Left renal cortex interstitium (tissue), 4 donors: ENCODE data around the gene SPPL2B. TPM values are rescaled to one million over a fixed set of nuclear protein-coding genes. Genes with fewer than 3 reads are reported as not detected.

Source experiments
- DNase-seq, 4 donors: peaks; one replicate each; pipeline ENCODE4 v3.0.0-alpha.2; 2013; ENCODE audit warnings: low read depth in 4 of 4, low spot score in 2 of 4, missing footprints in 1 of 4
- polyA plus RNA-seq, 4 donors: library from polyadenylated mRNA; unstranded; fragments of 120-200 nt; gene quantifications; one replicate each; pipeline ENCODE4 v1.2.1, GENCODE V29; 2013; ENCODE audit not compliant: insufficient read length in 4 of 4

SPPL2B gene
- polyA plus RNA-seq, 4 donors = 39.5 to 141 (median 89.3) TPM

DNA sequence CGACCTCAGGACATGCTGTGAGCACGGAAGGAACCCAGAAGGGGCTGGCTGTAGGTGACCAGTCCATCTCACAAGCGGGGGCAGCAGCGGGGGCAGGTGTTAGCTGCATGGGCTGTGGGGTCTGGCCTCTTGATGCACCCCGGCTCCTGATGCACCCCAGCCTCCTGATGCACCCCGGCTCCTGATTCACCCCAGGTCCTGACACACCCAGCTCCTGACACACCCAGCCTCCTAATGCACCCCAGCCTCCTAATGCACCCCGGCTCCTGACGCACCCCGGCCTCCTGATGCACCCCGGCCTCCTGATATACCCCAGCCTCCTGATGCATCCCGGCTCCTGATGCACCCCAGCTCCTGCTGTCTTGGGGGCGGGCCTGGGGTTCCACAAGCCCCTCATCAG lies 7.5 kb upstream of the SPPL2B start:
- DNase-seq = no peak

DNA sequence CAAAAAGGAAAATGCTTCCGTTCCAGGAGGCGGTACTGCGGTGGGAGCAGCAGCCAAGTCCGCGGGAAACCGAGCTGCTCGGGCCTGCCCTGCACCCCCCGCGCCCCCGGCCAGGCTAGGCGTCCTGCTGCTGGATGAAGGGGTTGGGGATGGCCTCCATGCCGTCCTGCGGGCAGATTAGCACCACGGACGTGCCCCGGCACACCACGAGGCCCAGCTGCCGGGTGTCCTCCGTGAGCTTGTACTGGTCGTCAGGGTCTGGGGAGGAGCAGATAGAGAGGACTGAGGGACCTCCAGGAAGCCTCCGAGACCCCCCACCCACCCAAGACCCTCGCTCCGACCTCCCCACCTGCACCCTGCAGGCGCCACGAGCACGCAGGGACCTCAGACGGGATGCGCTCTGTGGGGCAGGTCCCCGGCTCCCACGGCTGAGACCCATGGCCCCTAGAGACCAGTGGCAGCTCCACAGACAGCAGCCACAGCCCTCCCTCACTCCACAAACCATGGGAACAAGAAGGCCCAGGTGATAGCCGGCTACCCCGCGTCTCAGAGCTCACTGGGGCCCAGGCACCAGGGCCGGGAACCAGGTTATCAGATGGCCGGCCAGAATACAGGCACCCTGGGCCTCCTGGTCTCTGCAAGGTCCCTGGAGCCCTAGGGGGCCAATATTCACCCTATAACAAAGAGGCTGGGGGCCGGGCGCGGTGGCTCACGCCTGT lies 6.8 kb upstream of the SPPL2B start:
- DNase-seq = no peak

DNA sequence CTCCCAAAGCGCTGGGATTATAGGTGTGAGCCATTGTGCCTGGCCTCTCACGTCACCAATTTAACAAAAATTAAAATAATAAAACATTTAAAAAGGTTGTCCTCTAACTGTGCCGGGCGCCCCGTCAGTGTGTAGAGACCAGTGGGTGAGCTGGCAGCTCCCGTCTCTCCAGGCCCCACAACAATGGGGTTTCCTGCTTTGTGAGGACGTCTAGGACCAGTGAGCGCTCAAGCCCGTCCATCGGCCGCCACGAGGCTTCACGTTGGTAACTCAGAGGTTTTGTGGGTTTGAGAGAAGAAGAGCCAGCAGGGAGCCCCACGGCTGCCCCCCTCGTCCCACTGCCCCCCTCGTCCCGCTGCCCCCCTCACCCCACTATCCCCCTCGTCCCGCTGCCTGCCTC lies 4.8 kb upstream of the SPPL2B start:
- no peak for DNase-seq

DNA sequence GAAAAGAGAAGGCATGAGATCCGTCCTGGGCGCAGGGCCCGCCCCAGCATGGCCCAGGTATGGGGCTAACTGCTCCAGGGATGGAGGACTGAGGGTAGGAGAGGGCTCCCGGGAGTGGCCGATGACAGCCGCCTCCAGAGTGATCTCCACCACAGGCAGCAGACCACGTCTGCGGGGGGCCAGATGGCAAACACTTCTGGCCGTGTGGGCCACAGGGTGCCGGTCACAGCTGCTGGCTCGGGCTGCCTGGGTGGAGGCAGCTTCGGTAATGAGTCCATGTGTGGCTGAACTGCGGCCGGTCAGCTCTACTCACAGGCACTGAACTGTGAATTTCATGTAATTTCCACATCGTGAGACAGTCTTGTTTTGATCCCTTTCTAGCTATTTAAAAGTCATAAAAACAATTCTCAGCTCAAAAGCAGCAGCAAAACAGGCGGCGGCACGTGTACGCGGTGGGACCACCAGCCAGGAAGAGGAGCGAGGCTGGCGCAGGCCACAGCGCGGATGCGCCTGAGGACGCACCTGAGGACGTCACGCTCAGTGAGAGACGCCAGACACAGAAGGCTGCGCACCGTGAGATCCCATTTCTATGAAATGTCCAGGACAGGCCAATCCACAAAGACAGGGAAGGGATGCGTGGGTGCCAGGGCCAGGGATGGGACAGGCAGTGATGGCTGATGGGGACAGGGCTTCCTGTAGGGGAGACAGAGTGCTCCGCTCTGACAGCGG lies 4.1 kb upstream of the SPPL2B start:
- DNase-seq = no peak

DNA sequence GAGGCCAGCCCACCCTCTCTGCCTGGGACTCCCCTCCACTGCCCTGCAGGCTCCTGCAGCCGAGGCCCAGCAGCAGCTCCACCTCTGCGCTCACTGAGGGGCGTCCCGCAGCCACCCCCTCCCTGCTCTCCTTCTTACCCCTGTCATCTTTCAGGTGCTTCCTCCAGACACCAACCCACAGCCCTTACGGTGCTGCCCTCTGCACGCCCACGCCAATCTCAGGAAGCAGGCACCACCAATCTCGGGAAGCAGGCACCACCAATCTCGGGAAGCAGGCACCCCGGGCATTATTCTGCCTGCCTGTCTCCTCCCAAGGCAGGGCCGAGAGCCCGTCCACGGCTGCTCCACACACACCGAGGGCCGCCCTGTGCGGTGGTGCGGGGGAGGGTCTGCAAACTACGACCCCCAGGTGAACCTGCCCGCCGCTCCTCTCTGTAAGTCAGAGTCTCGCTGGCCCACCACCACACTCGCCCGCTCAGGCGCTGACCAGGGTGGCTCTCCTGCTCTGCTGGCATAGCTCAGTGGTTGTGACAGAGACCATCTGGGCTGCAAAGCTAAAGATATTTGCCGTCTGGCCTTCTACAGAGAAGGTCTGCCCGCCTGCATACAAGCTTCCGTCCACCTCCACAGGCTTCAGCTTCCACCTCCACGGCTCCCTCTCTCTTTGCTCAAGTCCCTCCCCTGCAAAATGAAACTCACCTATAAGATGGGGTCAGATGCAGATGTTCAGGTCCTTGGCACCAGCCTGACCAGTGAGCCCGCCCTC lies 3.0 kb upstream of the SPPL2B start:
- no peak for DNase-seq

DNA sequence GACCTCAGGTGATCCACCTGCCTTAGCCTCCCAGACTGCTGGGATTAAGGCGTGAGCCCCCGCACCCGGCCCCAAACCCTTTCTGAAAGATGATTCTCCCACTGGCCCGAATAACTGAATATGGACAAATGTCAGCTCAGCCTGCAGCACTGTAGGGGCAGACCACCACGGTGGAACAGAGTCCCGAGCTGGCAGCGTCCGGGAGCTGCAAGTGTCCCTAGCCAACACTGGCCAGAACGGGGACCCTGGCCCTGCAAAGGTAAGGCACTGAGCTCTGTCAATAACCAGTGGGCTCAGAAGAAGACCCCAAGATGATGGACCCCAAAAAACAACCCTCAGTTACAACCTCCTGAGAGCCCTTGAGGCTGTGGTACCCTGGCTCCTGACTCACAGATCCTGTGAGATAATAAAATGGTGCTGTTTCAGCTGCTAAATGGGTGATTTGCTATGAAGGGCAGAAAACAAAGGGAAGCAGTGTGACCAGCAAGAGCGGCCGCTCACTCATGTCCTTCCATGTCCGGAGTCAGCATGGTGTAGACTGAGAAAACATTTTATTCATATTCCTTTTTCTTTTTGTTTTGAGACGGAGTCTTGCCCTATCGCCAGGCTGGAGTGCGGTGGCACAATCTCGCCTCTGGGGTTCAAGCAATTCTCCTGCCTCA lies 1.7 kb upstream of the SPPL2B start:
- DNase-seq = no peak

DNA sequence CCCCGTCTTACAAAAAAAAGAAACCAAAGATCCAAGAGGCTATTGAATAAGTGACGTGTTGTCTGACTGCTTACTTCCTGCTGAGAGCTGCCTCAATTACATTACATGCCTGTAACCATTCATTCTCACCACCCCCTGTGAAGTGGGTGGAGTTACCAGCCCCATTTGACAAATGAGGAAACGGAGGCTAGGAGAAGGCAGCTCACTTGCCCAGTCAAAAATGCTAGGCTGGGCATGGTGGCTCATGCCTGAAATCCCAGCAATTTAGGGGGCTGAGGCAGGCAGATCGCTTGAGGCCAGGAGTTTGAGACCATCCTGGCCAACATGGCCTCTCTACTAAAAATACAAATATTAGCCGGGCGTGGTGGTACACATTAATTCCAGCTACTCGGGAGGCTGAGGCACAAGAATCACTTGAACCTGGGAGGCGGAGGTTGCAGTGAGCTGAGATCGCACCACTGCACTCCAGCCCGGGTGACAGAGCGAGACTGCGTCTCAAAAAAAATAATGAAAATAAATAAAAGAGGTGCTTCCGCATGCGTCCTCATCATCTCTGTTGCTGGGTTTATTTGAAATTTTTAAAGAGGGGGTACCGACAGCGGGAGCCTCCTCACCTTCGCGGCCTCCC lies 597 bp upstream of the SPPL2B start:
- DNase-seq = no peak

DNA sequence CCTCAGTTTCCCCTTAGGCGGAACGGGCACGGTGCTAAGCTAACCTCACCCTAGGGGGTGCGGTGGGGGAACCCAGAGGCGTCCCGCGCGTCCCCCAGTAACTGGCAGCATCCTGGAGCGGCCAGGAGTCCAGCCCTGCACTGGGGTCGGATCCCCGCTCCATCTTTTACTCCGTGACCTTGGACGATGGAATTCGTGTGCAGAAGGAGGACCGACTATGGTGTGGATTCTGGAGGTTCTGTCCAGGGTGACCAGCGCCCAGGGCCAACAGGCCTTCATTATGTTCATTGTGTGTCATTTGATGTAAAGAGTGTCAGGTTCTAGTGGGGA lies 630 bp downstream of the SPPL2B start:
- DNase-seq = no peak

DNA sequence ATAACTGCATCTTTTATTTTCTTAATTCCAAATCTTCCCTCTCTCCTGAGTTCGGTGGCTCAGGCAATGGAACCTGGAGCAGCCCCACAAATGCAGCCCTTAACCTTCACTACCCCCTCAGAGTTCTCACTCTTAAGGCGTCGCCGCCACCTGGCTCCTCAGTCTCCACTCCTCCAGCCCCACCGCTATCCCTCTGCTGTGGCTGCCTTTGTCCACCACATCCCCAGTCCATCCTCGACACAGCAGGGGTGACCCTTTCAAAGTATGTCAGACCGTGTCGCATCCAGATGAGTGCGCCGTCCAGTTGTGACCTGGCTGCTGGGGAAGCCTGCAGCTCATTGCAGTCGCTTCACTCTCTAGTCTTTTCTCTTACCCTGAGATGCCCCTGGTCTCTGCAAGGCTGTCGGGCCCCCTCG lies 1.0 kb downstream of the SPPL2B start:
- no peak for DNase-seq

DNA sequence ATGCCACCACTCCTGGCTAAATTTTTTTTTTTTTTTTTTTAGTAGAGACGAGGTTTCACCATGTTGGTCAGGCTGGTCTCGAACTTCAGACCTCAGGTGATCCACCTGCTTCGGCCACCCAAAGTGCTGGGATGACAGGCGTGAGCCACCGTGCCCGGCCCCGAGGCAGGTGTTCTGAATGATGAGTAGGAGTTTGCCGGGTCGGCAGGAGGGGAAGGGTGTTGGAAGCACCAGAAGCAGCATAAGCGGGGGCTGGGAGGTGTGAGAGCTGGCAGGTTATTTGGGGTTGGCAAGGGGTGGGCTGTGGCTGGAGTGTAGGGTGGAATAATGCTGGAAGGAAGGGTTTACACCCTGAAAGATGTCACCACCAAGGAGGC lies 1.8 kb downstream of the SPPL2B start:
- no peak for DNase-seq

DNA sequence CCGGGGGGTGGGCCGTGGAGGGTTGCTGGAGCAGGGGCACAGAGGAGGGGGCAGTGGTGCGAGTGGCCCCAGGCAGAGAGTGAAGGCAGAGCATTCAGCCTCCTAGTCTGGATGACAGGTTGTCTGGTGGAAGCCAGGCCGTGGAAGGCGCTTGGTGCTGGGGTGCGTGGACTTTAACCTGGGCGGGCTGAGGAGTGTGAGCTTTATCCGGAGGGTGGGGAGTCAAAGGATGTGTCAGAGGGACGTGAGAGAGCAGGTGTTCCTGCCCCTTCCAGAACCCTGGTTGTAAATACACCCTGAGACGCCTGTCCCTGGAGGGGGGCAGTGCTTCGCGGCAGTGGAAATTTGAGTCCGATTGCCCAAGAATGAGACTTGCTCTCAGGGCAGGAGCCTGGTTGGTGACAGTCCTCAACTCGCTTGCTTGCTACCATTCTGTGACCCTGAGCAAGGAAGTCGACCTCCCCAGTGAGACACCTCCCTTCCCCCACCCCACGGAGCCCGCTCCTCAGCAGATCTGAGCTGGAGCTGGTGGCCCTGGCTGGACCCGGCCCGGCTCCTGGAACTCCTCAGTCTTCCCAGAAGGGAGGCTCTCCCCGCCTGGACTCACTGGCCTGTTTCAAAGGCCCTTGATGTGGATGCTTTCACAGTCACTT lies 2.3 kb downstream of the SPPL2B start:
- no peak for DNase-seq

DNA sequence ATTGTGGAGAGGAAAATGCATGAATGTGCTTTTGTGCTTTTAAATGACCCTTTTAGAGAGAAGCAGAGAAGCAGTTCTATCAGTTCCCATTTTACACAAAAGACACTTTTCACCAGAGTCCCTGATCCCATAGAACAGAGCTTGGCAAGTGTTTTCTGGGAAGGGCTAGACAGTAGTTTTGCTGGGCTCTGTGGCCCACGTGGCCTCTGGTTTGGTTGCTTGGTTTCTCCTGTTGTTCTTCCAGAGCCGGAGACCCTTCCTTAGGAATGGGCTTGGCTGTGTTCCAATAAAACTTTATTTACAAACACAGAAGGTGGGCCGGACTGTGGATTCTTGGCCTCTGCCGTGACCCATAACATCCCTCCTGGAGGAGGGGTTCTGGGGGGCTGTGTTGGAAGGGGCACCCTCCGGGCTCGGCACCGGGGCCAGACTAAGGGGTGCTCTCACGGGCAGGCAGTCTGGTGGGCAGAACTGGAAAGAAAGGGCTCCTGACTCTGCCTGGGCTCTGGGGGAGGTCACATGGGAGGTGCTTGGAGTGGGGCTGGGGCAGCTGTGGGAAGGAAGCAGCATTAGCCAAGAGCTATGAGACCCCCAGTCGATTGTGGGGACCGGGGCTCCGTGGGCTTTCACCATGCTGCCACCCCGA lies 3.2 kb downstream of the SPPL2B start:
- DNase-seq = no peak

DNA sequence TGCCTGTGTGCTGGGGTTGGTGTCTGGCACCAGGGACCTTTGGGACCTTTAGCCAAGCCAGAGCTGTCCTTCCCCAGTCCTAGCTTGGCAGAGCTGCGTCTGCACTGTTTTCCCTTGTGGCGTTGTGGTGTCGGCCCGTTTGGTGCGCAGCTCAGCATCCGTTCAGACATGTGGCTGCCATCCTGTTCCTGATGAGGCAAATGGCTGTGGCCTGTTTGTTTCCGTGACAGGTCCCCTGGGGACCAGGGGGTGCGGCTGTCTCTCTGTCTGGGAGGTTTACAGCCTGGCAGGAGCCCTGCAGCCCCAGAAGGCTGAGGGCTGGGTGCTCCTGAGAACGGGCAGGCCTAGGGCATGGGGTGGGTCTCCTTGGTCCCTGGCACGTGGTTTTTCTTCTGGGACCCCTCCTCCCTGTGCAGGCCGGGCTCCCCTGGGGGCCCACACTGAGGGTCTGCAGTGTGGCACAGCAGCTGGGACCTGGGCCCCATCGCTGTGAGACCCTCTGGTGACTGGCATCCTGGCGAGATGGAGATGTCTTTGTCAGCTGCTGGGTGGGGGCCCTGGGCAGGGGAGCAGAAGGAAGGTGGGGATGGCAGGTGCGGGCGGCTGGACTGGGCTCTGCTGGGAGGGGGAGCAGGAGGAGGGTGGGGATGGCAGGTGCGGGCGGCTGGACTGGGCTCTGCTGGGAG lies 4.0 kb downstream of the SPPL2B start:
- DNase-seq = no peak

DNA sequence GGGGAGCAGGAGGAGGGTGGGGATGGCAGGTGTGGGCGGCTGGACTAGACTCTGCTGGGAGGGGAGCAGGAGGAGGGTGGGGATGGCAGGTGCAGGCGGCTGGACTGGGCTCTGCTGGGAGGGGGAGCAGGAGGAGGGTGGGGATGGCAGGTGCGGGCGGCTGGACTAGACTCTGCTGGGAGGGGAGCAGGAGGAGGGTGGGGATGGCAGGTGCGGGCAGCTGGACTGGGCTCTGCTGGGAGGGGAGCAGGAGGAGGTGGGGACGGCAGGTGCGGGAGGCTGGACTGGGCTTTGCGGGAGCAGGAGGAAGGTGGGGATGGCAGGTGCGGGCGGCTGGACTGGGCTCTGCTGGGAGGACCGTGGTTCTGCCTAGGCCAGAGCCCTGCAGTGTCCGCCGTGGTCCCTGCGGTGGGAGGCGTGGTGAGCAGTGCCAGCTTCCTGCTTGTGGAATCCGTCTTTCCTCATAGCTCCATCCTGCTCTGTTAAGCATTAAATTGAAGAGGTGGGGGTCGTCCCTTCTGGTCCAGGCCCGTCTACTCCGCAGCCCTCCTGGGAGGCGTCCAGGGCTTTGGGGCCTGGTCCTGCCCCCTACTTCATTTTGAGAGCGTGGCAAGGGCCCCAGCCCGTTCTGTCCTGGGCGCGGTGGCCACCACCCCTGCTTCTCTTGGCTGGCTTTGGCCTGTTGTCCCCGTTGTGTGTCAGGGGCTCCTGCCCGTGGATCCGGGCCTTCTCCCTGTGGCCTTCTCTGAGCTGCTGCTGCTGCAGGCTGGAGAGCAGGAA lies 4.7 kb downstream of the SPPL2B start:
- no peak for DNase-seq

DNA sequence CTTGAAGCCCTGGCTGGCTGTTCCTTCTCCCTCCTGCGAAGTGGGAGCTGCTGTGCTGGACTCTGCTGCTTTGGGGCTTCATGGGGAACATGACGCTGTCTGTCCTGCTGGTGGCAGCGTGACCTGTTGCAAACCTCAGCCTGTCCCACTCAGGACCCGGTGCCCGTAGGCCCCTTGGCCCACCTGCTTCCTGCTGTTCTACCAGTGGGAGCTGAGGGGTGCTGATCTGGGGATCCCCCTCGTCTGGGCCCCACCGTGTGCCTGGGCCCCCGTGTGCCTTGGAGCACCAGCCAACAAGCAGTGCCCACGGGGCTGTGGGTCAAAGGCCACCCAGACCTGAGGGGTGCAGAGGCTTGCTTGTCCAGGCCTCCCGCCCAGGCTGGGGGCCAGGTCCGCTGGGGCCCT lies 5.3 kb downstream of the SPPL2B start:
- DNase-seq = no peak

DNA sequence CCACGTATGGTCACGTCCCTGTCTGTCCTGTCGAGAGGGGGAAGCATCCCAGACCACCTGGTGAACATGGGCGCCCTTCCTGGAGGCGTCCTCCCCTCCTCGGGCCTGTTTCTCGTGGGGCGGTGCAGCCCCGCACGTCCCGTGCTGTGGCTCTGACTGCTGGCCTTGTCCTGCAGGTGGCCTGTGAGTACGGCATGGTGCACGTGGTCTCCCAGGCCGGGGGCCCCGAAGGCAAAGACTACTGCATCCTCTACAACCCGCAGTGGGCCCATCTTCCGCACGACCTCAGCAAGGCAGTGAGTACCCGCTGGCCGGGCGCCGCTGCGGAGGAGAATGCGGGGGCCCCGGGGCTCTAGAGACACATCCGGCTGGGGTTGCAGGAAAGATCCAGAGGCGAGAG lies 5.9 kb downstream of the SPPL2B start:
- no peak for DNase-seq

DNA sequence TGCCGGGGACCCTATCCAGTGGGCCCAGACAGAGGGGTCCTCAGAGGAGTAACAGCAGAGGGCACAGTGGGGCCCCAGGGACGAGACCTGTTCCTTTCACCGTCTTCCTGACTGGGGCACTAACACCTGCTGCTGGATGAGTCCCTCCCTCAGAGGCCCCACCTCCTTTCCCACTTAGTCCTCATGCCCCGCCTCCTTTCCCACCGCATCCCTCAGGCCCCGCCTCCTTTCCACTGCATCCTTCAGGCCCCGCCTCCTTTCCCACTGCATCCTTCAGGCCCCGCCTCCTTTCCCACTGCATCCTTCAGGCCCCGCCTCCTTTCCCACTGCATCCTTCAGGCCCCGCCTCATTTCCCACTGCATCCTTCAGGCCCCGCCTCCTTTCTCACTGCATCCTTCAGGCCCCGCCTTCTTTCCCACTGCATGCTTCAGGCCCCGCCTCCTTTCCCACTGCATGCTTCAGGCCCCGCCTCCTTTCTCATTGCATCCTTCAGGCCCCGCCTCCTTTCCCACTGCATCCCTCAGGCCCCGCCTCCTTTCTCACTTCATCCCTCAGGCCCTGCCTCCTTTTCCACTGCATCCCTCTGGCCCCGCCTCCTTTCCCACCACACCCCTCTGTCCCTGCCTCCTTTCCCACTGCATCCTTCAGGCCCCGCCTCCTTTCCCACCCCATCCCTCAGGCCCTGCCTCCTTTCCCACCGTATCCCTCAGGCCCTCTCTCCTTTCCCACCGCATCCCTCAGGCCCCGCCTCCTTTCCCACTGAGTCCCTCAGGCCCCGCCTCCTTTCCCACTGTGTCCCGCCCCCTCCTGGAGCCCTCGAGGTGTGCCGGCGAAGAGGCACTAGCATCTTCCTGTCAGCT lies 6.7 kb downstream of the SPPL2B start:
- DNase-seq = no peak

DNA sequence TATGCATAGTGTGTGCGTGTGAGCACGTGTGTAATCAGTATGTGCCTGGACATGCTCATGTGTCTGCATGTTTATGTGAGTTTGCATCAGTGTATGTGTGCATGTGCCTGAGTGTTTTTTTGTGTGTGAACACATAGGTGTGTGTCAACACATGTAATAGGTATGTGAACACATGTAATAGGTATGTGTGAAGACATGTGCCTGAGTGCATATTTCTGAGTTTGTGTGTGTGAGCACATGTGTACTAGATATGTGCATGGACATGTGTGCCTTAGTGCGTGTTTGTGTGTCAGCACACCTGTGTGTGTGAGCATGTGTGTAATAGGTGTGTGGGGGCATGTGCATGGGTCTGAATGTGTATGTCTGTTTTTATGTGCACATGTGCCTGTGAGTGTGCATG lies 7.4 kb downstream of the SPPL2B start:
- DNase-seq = no peak
